Mucosa of stomach (tissue), 1 donor: ENCODE data around the gene NR4A1.

Experiments
- H3K27me3 ChIP-seq: one replicate; pipeline ENCODE4 v1.7.0; 2013; ENCODE audit warnings: mild to moderate bottlenecking, low read length; ENCODE audit not compliant: control insufficient read depth, insufficient read depth
- H3K36me3 ChIP-seq: one replicate; pipeline ENCODE4 v1.7.0; 2013; ENCODE audit warnings: low read length; ENCODE audit not compliant: control insufficient read depth, insufficient read depth
- H3K4me1 ChIP-seq: one replicate; pipeline ENCODE4 v1.7.0; 2013; ENCODE audit warnings: mild to moderate bottlenecking, low read length; ENCODE audit not compliant: control insufficient read depth, insufficient read depth
- H3K4me3 ChIP-seq: one replicate; pipeline ENCODE4 v1.7.0; 2013; ENCODE audit warnings: low read length
- H3K9ac ChIP-seq: one replicate; pipeline ENCODE4 v1.7.0; 2013; ENCODE audit warnings: mild to moderate bottlenecking, low read length, moderate library complexity
- H3K9me3 ChIP-seq: one replicate; pipeline ENCODE4 v1.7.0; 2013; ENCODE audit warnings: mild to moderate bottlenecking, low read length, moderate library complexity; ENCODE audit not compliant: control insufficient read depth
- donor health status: Pancreatic carcinoma.

The NR4A1 gene

DNA sequence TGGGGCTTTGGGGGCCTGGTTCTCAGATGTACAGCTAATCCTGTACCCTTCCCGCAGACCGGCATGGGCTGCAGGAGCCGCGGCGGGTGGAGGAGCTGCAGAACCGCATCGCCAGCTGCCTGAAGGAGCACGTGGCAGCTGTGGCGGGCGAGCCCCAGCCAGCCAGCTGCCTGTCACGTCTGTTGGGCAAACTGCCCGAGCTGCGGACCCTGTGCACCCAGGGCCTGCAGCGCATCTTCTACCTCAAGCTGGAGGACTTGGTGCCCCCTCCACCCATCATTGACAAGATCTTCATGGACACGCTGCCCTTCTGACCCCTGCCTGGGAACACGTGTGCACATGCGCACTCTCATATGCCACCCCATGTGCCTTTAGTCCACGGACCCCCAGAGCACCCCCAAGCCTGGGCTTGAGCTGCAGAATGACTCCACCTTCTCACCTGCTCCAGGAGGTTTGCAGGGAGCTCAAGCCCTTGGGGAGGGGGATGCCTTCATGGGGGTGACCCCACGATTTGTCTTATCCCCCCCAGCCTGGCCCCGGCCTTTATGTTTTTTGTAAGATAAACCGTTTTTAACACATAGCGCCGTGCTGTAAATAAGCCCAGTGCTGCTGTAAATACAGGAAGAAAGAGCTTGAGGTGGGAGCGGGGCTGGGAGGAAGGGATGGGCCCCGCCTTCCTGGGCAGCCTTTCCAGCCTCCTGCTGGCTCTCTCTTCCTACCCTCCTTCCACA, 7.6 kb downstream of the NR4A1 start:
- H3K27me3 ChIP-seq, result no peaks in the 10 kb centered on the region
- H3K4me1 ChIP-seq, result peaks cover 20% of the 10 kb centered on the region
- H3K9ac ChIP-seq, result no peak overlapping the region
- no peaks in the 10 kb centered on the region for H3K9me3 ChIP-seq
- H3K36me3 ChIP-seq, result no peaks in the 10 kb centered on the region
- H3K4me3 ChIP-seq, result no peak overlapping the region

DNA sequence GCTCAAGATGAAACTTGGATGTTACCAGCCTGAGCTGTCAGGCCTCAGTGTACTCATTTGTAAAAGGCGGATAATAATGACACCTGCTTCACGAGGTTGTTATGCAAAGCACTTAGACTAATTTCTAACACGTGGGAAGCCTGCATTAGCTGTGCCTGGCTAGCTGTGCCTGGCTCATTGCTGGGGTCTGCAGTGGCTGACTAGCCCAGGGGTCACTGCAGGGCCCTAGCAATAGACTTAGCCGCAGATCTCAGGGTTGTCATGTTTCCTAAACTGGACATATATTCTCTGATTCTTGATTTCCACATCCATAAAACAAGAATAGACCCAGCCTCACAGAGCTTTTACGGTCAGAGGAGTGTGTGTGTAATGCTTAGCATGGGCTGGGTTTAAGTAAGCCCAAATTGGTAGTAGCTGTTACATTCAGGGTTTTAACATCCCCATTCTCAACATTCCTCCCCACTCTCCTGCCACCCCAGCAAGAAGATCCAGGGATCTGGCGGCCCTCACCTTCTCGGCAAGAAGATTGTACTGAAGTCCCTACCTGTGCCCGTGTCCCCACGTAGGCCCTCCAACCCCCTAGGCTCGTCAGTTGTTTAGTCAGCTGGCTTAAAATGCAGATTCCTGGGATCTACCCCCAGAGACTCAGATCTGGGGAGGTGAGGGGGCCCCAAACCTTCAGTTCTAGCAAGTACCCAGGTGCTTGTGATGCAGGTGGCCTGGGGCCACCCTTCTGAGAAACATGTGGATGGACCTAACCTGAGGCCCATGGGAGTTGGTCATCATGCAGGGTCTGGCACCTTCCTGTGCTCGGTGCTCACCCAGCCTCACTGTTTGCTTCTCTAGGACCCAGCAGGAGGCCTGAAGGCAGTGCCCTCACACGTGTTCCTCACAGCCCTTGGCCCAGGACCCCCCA, 8.6 kb downstream of the NR4A1 start:
- Histone ChIP-seq H3K9ac (no peak overlapping the region), H3K4me1 (peaks cover 20% of the 10 kb centered on the region), H3K36me3 (no peaks in the 10 kb centered on the region), H3K27me3 (no peaks in the 10 kb centered on the region), H3K9me3 (no peaks in the 10 kb centered on the region), H3K4me3 (no peak overlapping the region)

DNA sequence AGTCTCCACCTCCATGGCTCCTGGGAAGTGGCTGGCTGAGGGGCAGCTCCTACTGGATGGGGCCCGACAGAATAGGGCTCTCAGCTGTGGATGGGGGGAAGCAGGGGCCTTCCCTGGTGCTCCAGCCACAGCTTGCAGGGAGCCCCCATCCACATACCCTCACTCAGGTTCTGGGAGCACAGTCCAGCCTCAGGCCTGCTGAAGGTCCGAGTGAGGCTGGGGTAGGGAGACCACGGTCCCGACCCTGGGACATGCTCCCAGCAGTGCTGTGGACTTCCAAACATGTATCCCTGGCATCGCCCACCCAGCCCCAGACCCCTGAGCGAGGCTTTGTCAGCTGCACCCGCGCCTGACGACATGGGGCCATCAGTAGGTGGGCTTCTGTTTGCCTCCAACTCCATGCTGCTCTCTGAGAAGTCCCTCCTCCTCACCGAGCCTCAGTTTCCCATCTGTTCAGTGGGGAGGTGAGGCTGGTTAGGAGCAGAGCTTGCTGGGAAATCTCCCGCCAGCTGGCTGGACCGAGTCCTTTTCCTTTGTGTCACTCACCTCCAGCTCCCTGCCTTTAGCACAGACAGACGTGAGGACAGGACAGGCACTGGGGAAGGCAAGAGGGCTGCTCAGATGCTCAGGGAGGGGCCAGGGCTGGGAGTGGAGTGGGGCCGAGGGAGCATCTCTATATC, 9.4 kb downstream of the NR4A1 start:
- peaks cover 20% of the 10 kb centered on the region for H3K4me1 ChIP-seq
- H3K9ac ChIP-seq, result no peak overlapping the region
- H3K9me3 ChIP-seq, result no peaks in the 10 kb centered on the region
- H3K27me3 ChIP-seq, result no peaks in the 10 kb centered on the region
- H3K4me3 ChIP-seq, result no peak overlapping the region
- H3K36me3 ChIP-seq, result no peaks in the 10 kb centered on the region

DNA sequence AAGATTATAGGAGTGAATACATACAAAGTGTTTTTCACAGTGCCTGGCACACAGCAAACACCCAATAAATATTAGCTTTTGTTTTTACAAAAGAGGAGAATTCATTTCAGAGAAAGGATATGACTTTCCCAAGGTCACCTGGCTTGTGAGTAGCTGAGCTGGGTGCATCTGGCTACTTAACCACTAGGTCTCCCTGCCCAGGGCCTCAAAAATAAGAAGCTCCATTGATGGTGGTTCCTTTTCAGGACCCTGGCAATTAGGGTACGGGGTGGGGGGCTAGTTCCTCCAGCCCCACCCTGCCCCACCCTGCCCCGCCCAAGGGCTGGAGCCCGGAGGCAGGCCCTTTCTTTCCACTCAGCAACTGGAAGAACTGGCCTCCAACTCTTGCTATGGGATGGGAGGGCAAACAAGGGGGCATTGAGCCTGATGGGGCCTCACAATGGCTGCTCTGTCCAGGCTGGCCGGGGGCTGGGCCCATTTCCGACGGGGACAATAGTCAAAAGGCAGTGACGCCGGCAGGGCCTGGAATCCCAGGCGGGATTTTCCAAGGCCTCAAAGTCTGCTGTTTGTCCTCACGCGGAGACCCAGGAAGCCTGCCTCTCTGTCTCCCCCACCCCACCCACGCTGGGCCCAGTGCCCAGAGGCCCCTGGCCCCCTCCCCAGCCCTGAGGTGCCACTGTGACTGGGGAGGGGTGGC, 10.4 kb downstream of the NR4A1 start:
- Histone ChIP-seq H3K4me3 (no peak overlapping the region), H3K4me1 (peaks cover 20% of the 10 kb centered on the region), H3K9me3 (no peaks in the 10 kb centered on the region), H3K27me3 (no peaks in the 10 kb centered on the region), H3K36me3 (no peaks in the 10 kb centered on the region), H3K9ac (no peak overlapping the region)

DNA sequence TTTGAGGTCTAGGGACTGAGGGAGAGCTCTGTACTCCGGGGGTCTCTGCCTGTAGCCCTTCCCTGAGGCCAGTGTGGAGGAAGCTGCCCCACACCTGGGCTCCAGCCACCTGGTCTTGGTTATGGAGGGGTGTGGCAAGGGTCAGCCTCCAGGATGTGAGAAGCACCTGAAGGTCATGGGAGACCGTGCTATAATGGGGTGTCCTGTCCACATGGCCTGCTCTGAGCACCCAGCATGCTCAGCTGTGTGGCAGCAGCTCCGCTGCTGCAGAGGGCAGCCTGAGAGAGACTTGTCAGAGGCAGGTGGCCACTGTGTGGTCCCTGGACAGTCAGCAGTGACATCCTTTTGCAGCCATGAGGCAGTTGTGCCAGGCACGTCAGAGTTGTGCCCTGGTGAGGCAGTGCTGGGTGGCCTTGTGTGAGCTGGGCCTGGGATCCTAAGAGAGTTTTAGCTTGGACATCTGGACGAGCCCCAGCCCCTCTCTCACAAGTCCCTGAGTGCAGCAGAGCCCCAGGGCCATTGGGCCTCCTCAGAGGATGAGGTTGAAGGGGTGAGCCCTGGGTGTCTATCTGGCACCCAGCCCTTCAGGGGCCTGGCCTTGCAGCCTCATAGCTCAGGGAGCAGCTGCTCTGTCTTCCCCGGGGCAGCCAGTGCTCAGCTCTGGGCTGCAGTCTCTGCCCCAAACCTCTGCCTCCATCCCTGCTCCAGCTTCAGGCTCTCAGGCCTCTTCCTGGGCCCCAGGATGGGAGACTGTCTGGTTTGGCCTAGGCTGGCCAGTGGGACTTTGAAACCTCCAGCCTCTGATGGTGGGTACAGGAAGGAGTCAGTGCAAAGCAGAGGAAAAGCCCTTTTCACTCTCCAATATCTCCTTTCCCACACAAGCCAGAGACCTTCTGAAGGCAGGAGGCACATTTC, 11.2 kb downstream of the NR4A1 start:
- Histone ChIP-seq H3K36me3 (no peaks in the 10 kb centered on the region), H3K4me3 (no peak overlapping the region), H3K4me1 (peaks cover 20% of the 10 kb centered on the region), H3K9me3 (no peaks in the 10 kb centered on the region), H3K27me3 (no peaks in the 10 kb centered on the region), H3K9ac (no peak overlapping the region)

DNA sequence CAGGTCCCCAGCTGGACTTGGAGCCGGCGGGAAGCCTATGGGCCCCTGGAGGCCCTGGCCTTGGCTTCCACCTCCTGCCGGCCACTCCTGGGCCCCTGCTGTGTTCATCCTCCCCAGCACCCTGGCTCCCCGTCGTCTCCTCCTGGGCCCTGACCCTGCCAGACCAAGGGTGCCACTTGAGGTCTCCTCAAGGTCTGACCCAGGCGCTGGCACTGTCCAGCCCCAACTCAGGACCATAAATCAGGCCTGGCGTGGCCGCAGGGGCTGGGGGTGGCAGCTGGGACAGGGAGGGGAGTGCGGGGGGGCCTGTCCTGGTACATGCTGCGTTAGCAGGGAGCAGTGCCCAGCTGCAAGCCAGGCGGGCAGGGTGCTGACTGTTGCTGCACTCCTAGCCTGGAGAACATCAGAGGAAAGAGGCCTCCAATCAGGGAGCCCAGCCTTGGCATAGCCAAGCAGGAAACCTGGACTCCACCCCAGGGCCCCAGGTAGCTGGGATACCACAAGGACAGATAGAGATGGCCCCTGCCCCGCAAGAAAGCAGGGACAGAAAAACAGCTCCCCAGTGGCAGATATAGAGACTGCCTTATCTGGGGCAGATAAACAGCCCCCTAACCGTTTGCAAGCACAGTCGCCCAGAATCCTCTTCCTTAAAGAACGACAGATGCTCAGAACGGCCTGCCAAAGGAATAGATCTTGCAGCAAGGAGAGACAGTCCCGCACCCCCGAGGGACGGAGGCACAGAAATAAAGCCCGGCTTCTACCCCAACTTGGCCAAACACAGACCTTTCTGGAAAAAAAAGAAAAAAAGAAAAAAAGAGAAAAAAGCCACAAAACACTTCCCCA, 12.1 kb downstream of the NR4A1 start:
- peaks cover 20% of the 10 kb centered on the region for H3K4me1 ChIP-seq
- H3K27me3 ChIP-seq, result no peaks in the 10 kb centered on the region
- H3K9me3 ChIP-seq, result no peaks in the 10 kb centered on the region
- H3K36me3 ChIP-seq, result no peaks in the 10 kb centered on the region
- H3K9ac ChIP-seq, result peak overlapping the region; percentile 12
- no peak overlapping the region for H3K4me3 ChIP-seq

DNA sequence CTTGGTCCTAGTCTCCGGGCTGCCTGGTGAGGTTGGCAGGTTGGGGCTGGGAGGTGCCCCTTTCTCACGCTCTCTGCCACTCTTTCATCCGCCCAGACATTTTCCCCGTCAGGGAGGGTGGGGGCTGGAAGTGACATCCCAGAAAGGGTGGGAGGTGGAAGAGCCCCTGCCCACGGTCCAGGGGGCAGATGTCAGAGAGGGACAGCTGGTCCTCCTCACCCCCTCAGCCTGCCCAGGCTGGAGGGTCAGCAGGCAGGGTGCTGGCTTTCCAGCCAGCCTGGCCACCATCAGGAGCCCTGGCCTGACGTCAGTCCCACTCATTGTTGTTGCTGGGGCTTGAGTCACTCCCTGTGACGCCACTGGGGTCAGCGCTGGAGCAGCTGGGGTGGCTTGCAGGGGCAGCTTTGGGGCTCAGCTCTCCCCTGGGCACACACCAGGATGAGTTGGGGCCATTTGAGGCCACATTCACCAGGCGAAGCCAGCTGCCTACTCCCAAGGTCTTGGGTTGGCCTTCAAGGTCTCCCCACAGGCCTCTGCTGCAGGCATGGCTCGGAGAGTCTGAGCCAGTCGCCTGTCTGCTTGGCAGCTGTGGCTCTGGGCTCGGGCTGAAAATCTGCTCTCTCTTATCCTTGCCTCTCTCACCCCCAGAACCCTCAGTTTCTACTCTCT, 12.9 kb downstream of the NR4A1 start:
- no peak overlapping the region for H3K4me3 ChIP-seq
- no peaks in the 10 kb centered on the region for H3K9me3 ChIP-seq
- H3K9ac ChIP-seq, result peak overlapping the region; percentile 12
- no peaks in the 10 kb centered on the region for H3K27me3 ChIP-seq
- no peaks in the 10 kb centered on the region for H3K36me3 ChIP-seq
- H3K4me1 ChIP-seq, result peaks cover 20% of the 10 kb centered on the region

DNA sequence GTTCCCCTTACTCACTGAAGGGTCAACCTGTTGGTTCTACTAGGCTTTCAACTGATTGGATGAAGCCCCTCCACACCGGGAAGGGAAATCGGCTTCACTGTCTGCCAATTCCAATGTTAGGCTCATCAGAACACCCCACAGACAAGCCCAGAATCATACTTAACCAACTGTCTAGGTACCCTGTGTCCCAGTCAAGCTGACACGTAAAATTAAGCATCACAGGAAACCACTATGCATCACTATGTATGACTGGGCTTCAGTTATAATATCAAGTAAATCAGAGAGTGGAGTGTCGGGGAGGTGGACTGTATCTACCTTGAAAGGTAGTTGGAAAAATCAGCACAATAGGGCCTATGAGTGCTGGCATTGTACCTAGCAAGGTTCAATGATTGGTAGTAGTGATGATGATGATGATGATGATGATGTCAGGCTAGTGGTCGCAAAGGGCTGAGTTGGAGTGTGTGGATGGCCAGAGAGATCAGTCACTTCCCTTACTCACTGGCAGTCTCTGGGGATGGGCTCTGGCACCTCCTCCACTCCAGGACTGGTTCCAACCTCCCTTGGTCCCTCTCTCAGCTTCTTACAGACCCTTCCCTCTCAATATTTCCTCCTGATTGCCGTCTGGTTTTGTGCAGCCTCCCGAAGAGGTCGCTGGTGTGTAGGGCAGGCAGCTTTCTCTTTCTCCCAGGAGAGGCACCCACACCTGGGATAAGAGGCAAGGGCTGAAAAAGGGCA, 15.3 kb downstream of the NR4A1 start:
- no peaks in the 10 kb centered on the region for H3K27me3 ChIP-seq
- H3K4me1 ChIP-seq, result peaks cover 34% of the 10 kb centered on the region

DNA sequence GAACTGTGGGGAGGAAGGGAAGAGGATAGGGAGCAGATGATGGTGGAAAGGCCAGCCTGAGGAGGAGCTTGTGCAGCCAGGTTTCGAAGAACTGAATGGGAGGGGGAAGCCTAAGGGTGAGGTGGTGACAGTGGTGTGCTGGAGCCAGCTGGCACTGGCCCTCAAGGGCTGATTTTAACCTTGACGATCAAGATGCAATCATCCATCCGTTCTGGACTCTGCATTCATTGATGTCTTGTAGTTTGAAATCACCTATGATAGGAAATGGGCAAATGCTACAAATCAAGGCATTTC, 15.8 kb downstream of the NR4A1 start:
- H3K4me1 ChIP-seq, result peaks cover 30% of the 10 kb centered on the region

More for the DNA sequence above, 15.3 kb downstream of the NR4A1 start:
- Histone ChIP-seq H3K4me3 (no peak overlapping the region), H3K9ac (no peak overlapping the region), H3K36me3 (no peaks in the 10 kb centered on the region), H3K9me3 (no peaks in the 10 kb centered on the region)

More for the DNA sequence above, 15.8 kb downstream of the NR4A1 start:
- Histone ChIP-seq H3K27me3 (no peaks in the 10 kb centered on the region), H3K4me3 (no peak overlapping the region), H3K36me3 (no peaks in the 10 kb centered on the region), H3K9me3 (no peaks in the 10 kb centered on the region), H3K9ac (no peak overlapping the region)
